Astrocyte of the spinal cord (primary cell): Measurements from ENCODE around the gene ZPBP2.

Experiments
- DNase-seq: peaks from one replicate; pipeline ENCODE4 v3.0.0; 2011; ENCODE audit warnings: low read depth, low spot score
- H3K4me3 ChIP-seq: 2 replicates; pipeline ENCODE4 v1.5.1; 2011; ENCODE audit warnings: low read depth, mild to moderate bottlenecking, low read length, moderate library complexity
- in situ Hi-C: cut with HindIII; loops from 2 replicates; pipeline ENCODE4 v1.10.0; 2017; ENCODE audit warnings: low sequenced_read_pairs
- TF ChIP-seq, protein P1 (sequence below): IDR thresholded peaks from 2 replicates; pipeline ENCODE4 v1.5.1; 2012; ENCODE audit warnings: low read depth, mild to moderate bottlenecking, low read length, inconsistent platforms

ZPBP2 gene

DNA sequence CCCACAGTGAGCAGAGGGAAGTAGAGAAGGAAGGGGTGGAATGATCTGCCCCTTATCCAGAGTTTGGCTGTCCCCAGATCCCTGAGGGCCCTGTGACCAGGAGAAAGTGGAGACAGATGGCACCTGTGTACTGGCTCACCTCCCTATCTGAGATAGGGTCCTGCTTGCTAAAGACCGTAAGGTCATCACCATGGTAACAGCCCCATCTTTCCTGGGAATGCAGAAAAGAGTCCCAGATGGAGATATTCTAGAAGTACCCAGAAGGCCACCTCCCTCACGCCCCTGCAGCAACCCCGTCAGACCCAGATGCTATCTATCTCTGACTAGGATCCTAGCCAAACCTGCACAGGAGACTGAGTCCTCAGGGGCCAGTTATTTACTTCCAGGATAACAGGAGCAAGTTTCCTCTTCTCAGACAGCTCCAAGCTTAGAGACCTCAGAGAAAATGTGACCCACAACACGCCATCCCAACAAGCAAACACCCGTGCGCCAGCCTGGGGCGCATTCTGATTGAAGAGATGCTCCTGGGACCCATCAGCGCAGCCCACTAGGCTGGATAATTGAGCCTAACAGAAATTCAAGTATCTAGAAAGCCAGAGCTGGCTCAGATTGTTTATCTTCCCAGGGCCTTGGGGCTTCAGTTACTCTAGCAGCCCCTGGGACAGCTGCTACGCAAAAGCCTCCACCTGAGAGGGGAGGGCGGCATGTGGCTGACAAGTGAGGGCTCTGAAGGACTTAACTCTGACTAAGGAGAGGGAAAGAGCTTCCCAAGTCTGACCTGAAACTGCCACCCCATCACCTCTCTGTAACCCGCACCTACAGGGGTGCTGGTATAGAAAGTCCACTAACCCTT lies 57.5 kb downstream of the ZPBP2 start:
- H3K4me3 ChIP-seq = no peak overlapping the region
- no peak for DNase-seq
- TF ChIP-seq, protein P1, sequence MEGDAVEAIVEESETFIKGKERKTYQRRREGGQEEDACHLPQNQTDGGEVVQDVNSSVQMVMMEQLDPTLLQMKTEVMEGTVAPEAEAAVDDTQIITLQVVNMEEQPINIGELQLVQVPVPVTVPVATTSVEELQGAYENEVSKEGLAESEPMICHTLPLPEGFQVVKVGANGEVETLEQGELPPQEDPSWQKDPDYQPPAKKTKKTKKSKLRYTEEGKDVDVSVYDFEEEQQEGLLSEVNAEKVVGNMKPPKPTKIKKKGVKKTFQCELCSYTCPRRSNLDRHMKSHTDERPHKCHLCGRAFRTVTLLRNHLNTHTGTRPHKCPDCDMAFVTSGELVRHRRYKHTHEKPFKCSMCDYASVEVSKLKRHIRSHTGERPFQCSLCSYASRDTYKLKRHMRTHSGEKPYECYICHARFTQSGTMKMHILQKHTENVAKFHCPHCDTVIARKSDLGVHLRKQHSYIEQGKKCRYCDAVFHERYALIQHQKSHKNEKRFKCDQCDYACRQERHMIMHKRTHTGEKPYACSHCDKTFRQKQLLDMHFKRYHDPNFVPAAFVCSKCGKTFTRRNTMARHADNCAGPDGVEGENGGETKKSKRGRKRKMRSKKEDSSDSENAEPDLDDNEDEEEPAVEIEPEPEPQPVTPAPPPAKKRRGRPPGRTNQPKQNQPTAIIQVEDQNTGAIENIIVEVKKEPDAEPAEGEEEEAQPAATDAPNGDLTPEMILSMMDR = no peak
- in situ Hi-C loops = no loop called here

DNA sequence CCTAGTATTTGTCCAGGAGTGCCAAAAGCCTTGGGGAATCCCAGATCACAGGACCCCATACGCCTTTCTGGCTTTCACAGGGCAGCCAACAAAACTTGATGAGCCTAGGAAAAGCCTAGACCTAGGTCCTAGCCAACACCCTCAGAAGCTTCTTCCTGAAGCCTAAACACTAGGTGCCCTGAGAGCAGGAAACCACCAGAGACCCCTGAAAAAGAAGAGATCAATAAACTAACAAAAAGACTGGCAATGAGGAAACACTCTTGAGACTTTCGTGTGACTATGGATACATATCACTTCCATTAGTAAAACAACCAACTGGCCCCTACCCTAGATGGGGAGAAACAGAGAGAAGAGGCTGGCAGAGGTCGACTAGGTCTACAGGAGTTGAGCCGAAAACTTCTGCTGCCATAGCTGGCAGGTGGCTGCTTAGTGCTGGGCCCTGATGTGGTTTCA lies 58.2 kb downstream of the ZPBP2 start:
- TF ChIP-seq, protein P1 = no peak
- DNase-seq = no peak
- peak overlapping the region; percentile 80 for H3K4me3 ChIP-seq
- in situ Hi-C loops = no loop called here

DNA sequence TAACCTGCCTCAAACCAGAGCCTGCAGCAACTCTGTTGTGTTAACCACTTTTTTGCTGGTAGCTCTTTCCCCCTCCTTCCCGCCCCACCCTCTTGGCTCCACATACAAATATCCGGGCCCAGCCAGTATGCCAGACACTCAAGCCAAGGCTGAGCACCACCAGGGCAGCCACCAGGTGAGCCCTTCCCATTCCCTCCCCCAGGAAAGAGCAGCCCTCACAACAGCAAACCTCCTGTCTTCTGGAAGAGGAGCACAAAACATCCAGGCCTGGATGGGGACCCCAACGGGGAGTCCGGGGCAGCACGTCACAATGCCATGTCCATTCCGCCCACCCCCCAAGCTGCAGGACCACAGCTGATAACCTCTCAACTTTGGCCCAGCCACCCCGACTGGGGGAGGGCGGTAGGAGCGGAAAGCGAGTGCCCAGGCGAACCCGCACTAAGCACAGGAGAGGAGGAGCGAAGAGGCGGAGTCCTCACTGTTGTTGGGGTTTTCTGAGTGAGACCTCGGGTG lies 58.6 kb downstream of the ZPBP2 start:
- H3K4me3 ChIP-seq = peak overlapping the region; percentile 80
- in situ Hi-C loops = no loop called here
- DNase-seq = peak; percentile 16
- TF ChIP-seq, protein P1 = no peak
